Testis (tissue), 2 donors: ENCODE measurements around the gene MAP3K9.

Experiments
- CTCF ChIP-seq, 3 experiments: fragments of 450-650 bp in 2 of 3; fragments of 200-600 bp in 1 of 3; sonication (generic) in 1 of 3; IDR thresholded peaks; one replicate each; pipeline ENCODE4 v1.5.1; 2016 to 2019; ENCODE audit warnings: antibody characterized with exemption in 3 of 3, mild to moderate bottlenecking in 2 of 3, moderate library complexity in 1 of 3
- POLR2A ChIP-seq: fragments of 450-650 bp; IDR thresholded peaks from one replicate; pipeline ENCODE4 v1.6.1; 2017; ENCODE audit warnings: antibody characterized with exemption, mild to moderate bottlenecking, moderate library complexity

GRCh38 chr14:70847406-70848090 lies 38.2 kb upstream of the MAP3K9 start:
- TF ChIP-seq CTCF (IDR thresholded peaks at IDR 0.05) (no peak), POLR2A (no peak)
